ENCODE results near the gene PAK2. TPM values are rescaled to one million over a fixed set of nuclear protein-coding genes. Genes with fewer than 3 reads are reported as not detected.

The PAK2 gene
- total and polyA plus RNA-seq, 9 of the 15 experiments (the other 6 are each of a cell fraction or from before 2014, with no cell fraction given), result 13.2 to 72.4 (median 35.7) TPM

- peak; percentile 0; the same call in 1 of the 2 replicates for TF ChIP-seq ARID4B (CRISPR knock-in tag; IDR thresholded peaks at IDR 0.05)
- no peak for TF ChIP-seq ATF1 (CRISPR knock-in tag; IDR thresholded peaks at IDR 0.05)
- no peak for TF ChIP-seq ATF1 (tag; IDR thresholded peaks at IDR 0.05)
- TF ChIP-seq E2F1 (CRISPR knock-in tag; IDR thresholded peaks at IDR 0.05), result no peak
- no peak for TF ChIP-seq SP1 (CRISPR knock-in tag; IDR thresholded peaks at IDR 0.05)
- TF ChIP-seq ZNF318 (IDR thresholded peaks at IDR 0.05; ENCODE audit: borderline replicate concordance in 1 of 2, low read depth in 1 of 2), result no peak
- no peak for TF ChIP-seq ZNF592 (IDR thresholded peaks at IDR 0.05)
- TF ChIP-seq NCOA4 (IDR thresholded peaks at IDR 0.05; ENCODE audit: partially characterized antibody), result no peak
- TF ChIP-seq SMAD3 (CRISPR knock-in tag; conservative IDR thresholded peaks at IDR 0.05), result no peak
These were observed 128.6 kb downstream of the PAK2 start (continued) for GRCh38 chr3:196868297-196868661.
